Endothelial cell (in vitro differentiated cells): Measurements from ENCODE around the gene UGCG. TPM values are rescaled to one million over a fixed set of nuclear protein-coding genes. Genes with fewer than 3 reads are reported as not detected.
"Not testable (repeated sequence)": the region's sequence is repeated elsewhere in the genome, so short reads cannot be mapped to it uniquely, and the experiment has no call there.

Source experiments
- DNase-seq: peaks from one replicate; pipeline ENCODE4 v3.0.0; 2021; ENCODE audit warnings: low spot score
- H3K27ac Mint-ChIP-seq: one replicate; pipeline ENCODE4 v1.8.0; 2021; ENCODE audit warnings: mixed read lengths, inconsistent platforms; ENCODE audit not compliant: unreplicated experiment
- H3K27me3 Mint-ChIP-seq: one replicate; pipeline ENCODE4 v1.8.0; 2021; ENCODE audit warnings: mild to moderate bottlenecking, moderate library complexity, mixed read lengths, inconsistent platforms; ENCODE audit not compliant: unreplicated experiment
- H3K36me3 Mint-ChIP-seq: one replicate; pipeline ENCODE4 v1.8.0; 2021; ENCODE audit warnings: mild to moderate bottlenecking, low read depth, mixed read lengths, inconsistent platforms; ENCODE audit not compliant: unreplicated experiment
- H3K4me1 Mint-ChIP-seq: one replicate; pipeline ENCODE4 v1.8.0; 2021; ENCODE audit warnings: mild to moderate bottlenecking, mixed read lengths, inconsistent platforms; ENCODE audit not compliant: unreplicated experiment
- H3K4me3 Mint-ChIP-seq: one replicate; pipeline ENCODE4 v1.8.0; 2021; ENCODE audit warnings: mild to moderate bottlenecking, mixed read lengths, inconsistent platforms; ENCODE audit not compliant: unreplicated experiment
- H3K9me3 Mint-ChIP-seq: one replicate; pipeline ENCODE4 v1.8.0; 2021; ENCODE audit warnings: mixed read lengths, inconsistent platforms; ENCODE audit not compliant: unreplicated experiment
- CTCF ChIP-seq: fragments of 200-600 bp; sonication (generic); IDR thresholded peaks from one replicate; pipeline ENCODE4 v1.5.0; 2021; ENCODE audit warnings: antibody characterized with exemption; ENCODE audit not compliant: unreplicated experiment
- total RNA-seq: library from RNA; stranded (reverse); fragmentation: NEBNext Ultra II Directional; extraction: Animal tissue kit (Norgen Biotek cat#: 25700); gene quantifications from one replicate; pipeline ENCODE4 v1.2.1, GENCODE V29; 2021; ENCODE audit not compliant: unreplicated experiment

UGCG gene
- total RNA-seq, 1 donor from 2014 or later, result 14.1 TPM

- Mint-ChIP-seq H3K4me1 (peaks cover 5% of the 10 kb centered on the region), H3K36me3 (no peaks in the 10 kb centered on the region), H3K4me3 (no peak overlapping the region), H3K9me3 (no peaks in the 10 kb centered on the region), H3K27ac (no peak overlapping the region), H3K27me3 (no peaks in the 10 kb centered on the region)
- no peak for TF ChIP-seq CTCF
- no peak for DNase-seq
These were observed 47.7 kb downstream of the UGCG start for GRCh38 chr9:111944241-111944866.

GRCh38 chr9:111945216-111945615 is 48.6 kb downstream of the UGCG start:
- no peaks in the 10 kb centered on the region for H3K9me3 Mint-ChIP-seq
- TF ChIP-seq CTCF, result no peak
- no peak overlapping the region for H3K4me3 Mint-ChIP-seq

DNA sequence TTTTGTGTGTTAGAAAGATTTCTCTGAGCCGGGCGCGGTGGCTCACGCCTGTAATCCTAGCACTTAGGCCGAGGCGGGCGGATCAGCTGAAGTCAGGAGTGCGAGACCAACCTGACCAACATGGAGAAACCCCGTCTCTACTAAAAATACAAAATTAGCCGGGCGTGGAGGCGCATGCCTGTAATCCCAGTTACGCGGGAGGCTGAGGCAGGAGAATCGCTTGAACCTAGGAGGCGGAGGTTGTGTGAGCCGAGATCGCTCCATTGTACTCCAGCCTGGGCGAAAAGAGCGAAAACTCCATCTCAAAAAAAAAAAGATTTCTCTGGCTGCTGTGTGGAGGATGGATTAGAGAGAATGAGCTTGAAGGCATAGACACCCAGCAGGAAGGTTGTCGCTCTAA is 51.5 kb downstream of the UGCG start:
- not testable (repeated sequence) for H3K27me3 Mint-ChIP-seq, H3K9me3 Mint-ChIP-seq, H3K27ac Mint-ChIP-seq, H3K36me3 Mint-ChIP-seq, H3K4me3 Mint-ChIP-seq, DNase-seq, H3K4me1 Mint-ChIP-seq

More at GRCh38 chr9:111945216-111945615, 48.6 kb downstream of the UGCG start:
- H3K27me3 Mint-ChIP-seq, result no peaks in the 10 kb centered on the region
- H3K4me1 Mint-ChIP-seq, result peaks cover 8% of the 10 kb centered on the region
- DNase-seq, result no peak
- H3K36me3 Mint-ChIP-seq, result no peaks in the 10 kb centered on the region
- no peak overlapping the region for H3K27ac Mint-ChIP-seq

GRCh38 chr9:111948951-111949350 is 52.3 kb downstream of the UGCG start:
- Mint-ChIP-seq H3K9me3 (no peaks in the 10 kb centered on the region), H3K36me3 (no peaks in the 10 kb centered on the region), H3K27me3 (no peaks in the 10 kb centered on the region), H3K27ac (no peak overlapping the region), H3K4me1 (peaks cover 8% of the 10 kb centered on the region), H3K4me3 (no peak overlapping the region)
- no peak for DNase-seq
- no peak for TF ChIP-seq CTCF

GRCh38 chr9:111949919-111950318 is 53.3 kb downstream of the UGCG start:
- no peak for TF ChIP-seq CTCF
- Mint-ChIP-seq H3K27ac (no peak overlapping the region), H3K36me3 (no peaks in the 10 kb centered on the region)

More at GRCh38 chr9:111949919-111950318, 53.3 kb downstream of the UGCG start:
- no peak overlapping the region for H3K4me3 Mint-ChIP-seq
- DNase-seq, result no peak
- no peaks in the 10 kb centered on the region for H3K27me3 Mint-ChIP-seq
- H3K4me1 Mint-ChIP-seq, result peaks cover 8% of the 10 kb centered on the region
- no peaks in the 10 kb centered on the region for H3K9me3 Mint-ChIP-seq
